Central memory CD8-positive, alpha-beta T cell (primary cell): ENCODE data around the gene TEX53.

Experiments used
- ATAC-seq: fragments of 150-1000 bp; cut with Tn5 transposase; replicated peaks from 2 replicates; pipeline ENCODE4 v1.10.0; 2022; ENCODE audit warnings: mild to moderate bottlenecking, moderate FRiP score, moderate number of reproducible peaks; ENCODE audit not compliant: poor library complexity, severe bottlenecking; ENCODE audit errors: extremely low read depth
- DNase-seq, 2 donors: peaks; one replicate each; pipeline ENCODE4 v3.0.0; 2021; ENCODE audit warnings: low spot score in 2 of 2
- H3K27ac Mint-ChIP-seq: one replicate; pipeline ENCODE4 v1.8.0; 2022; ENCODE audit warnings: low read depth, mild to moderate bottlenecking, moderate library complexity, mixed read lengths
- H3K27me3 Mint-ChIP-seq: one replicate; pipeline ENCODE4 v1.8.0; 2022; ENCODE audit warnings: mixed read lengths
- H3K36me3 Mint-ChIP-seq: one replicate; pipeline ENCODE4 v1.8.0; 2022; ENCODE audit warnings: mild to moderate bottlenecking, moderate library complexity, mixed read lengths; ENCODE audit not compliant: insufficient read depth
- H3K4me1 Mint-ChIP-seq: one replicate; pipeline ENCODE4 v1.8.0; 2022; ENCODE audit warnings: mixed read lengths
- H3K4me3 Mint-ChIP-seq: one replicate; pipeline ENCODE4 v1.8.0; 2022; ENCODE audit warnings: mild to moderate bottlenecking, moderate library complexity, mixed read lengths
- H3K9me3 Mint-ChIP-seq: one replicate; pipeline ENCODE4 v1.8.0; 2022; ENCODE audit warnings: mixed read lengths

TEX53 gene

DNA sequence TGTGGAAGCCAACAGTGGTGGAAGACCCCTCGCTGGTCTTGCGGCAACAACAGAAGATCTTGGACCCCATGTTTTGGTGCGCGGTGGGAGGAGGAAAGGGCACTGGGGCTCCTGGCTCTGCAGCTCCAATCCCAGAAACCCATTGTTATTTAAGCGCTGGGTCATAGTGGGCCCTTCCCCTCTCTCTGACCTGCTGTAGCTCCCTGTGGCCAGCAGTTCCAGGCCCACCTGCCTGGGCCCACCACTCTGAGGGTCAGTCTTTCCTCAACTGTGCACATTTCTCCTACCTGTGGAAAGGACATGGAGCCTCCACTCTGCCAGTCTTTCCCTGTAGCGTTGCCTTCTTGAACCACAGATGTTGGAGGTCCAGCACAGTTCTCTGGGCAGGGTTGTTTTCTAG lies at the start of gene TEX53:
Gene TEX53, minus strand, starts transcription at position 101 of the 400 bp plus-strand sequence. Its CDS starts 31 bp downstream, at position 70.
- H3K27me3 Mint-ChIP-seq, result peaks cover 18% of the 10 kb centered on the region
- H3K36me3 Mint-ChIP-seq, result no peaks in the 10 kb centered on the region
- peaks cover 9% of the 10 kb centered on the region for H3K4me1 Mint-ChIP-seq
- DNase-seq (no peak), ATAC-seq (no peak)
- no peak within 1 kb of the TSS for H3K4me3 Mint-ChIP-seq
- no peaks in the 10 kb centered on the region for H3K9me3 Mint-ChIP-seq
- H3K27ac Mint-ChIP-seq, result no peak within 1 kb of the TSS

DNA sequence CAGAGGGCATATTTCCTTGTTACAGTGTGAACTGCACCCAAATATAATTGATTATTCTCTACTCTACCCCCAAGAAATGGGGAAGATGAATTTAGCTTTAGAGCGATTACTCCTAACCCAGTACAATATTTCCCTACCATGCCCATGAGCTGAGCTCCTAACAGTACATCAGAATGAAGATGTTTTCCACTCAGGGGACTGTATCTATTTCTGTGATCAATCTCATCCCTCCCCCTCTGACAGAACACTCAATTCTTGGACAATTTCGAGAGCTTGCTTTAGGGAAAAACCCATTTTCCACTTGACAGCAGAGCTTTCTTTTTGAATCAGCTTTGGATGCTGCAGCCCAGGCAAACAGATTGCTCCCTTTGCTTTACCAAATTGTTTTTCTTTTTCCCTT lies 49.1 kb upstream of the TEX53 start:
- ATAC-seq (no peak), DNase-seq (no peak)
- no peaks in the 10 kb centered on the region for H3K36me3 Mint-ChIP-seq
- H3K27ac Mint-ChIP-seq, result no peak overlapping the region
- peaks cover 12% of the 10 kb centered on the region for H3K4me1 Mint-ChIP-seq
- no peaks in the 10 kb centered on the region for H3K9me3 Mint-ChIP-seq
- no peaks in the 10 kb centered on the region for H3K27me3 Mint-ChIP-seq
- no peak overlapping the region for H3K4me3 Mint-ChIP-seq

DNA sequence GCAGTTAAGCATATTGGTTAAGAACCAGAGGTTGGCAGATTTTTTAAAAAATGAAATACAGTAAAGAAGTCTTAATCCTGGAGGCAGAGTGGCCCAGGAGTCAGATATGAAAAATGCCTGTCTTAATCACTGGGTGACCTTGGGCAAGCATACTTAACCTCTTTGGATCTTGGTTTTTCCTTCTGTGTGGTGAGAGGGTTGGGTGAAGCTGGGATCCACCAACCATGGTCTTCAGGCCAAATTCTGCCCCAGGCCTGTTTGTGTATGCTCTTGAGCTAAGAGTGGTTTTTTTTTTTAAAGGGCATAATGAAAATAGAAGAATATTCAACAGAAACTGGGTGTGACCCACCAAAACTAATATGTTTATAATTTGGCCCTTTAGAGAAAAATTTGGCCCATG lies 44.4 kb upstream of the TEX53 start:
- Mint-ChIP-seq H3K4me3 (no peak overlapping the region), H3K36me3 (peaks cover 2% of the 10 kb centered on the region), H3K4me1 (peaks cover 15% of the 10 kb centered on the region), H3K27me3 (no peaks in the 10 kb centered on the region), H3K27ac (peak overlapping the region; percentile 27), H3K9me3 (no peaks in the 10 kb centered on the region)
- ATAC-seq (no peak), DNase-seq (no peak)

DNA sequence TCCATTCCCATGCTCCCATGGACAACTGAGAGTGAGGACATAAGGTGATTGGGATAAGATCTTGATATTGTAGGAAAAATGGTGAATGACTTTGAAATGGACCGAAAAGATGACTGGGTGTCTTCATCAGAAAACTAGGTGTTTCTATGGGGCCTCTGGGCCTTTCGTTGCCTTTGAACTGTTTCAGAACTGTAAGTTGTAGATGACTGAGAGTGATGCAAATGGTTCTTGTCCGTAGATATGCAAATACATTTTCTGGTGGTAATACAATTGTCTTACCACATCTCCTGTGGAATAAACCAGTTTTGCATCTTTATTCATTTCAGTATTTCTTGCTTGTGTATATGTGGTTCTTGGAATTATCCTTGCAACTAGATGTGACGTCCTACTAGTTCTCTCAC lies 40.3 kb upstream of the TEX53 start:
- Mint-ChIP-seq H3K4me3 (no peak overlapping the region), H3K9me3 (no peaks in the 10 kb centered on the region), H3K27ac (peak overlapping the region; percentile 86), H3K4me1 (peaks cover 33% of the 10 kb centered on the region), H3K27me3 (no peaks in the 10 kb centered on the region), H3K36me3 (peaks cover 2% of the 10 kb centered on the region)
- DNase-seq (no peak), ATAC-seq (no peak)

DNA sequence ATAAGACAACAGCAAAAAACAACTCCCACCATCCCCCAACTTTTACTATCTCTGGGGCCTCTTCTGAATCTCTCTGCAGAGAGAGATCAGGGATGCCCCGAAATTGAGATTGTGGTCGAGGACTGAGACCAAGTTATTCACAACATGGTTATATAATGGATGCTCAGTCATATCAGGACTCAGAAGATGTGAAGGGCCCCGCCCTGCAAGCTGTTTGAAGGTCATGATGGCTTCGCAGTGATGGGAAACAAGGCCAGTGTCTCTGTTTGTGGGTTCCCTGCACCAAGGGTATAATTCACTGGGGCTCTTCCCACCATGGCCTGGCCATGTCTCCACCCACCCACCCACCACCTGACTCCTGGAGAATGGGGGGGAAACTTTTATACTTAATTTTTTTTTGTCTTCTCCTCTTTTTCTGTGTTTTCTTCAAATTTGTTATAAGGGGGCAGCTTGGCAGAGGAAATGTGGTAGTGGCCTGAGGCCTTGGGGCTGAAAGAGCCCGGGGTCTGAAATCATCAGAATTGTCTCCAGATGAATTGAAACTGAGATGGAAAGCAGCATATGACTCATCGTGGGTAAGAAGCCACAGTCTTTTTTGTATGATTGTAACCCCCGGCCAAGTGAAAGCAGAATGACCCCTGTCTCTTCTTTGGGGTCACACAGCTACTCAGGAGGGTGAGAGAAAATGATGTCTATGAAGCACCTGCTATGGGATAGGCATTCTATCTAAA lies 39.4 kb upstream of the TEX53 start:
- H3K4me3 Mint-ChIP-seq, result peak overlapping the region; percentile 31
- peaks cover 5% of the 10 kb centered on the region for H3K36me3 Mint-ChIP-seq
- peak in 1 of 2 donors; percentile 26 for DNase-seq

DNA sequence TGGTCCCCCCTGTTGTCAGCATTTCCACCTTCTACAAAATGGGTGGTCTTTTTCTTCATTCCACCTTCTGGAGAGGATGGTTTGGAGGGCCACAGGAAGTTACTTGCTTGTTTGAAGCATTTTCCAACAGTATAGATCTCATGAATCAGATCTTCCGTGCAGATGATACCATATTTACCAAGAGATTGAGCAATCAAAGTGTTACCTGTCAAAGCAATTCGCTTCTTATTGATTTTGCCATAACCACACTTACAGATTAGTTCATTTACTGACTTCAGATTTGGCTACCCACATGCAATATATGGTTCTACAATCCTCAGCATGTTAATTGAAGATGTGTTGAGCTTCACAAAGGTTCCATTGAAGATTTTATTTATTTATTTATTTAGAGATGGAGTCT lies 38.3 kb upstream of the TEX53 start:
- Mint-ChIP-seq H3K27ac (no peak overlapping the region), H3K36me3 (peaks cover 5% of the 10 kb centered on the region), H3K4me1 (peaks cover 42% of the 10 kb centered on the region), H3K27me3 (no peaks in the 10 kb centered on the region), H3K4me3 (no peak overlapping the region), H3K9me3 (no peaks in the 10 kb centered on the region)
- ATAC-seq, result no peak
- DNase-seq, result no peak

More for the DNA sequence above, 39.4 kb upstream of the TEX53 start:
- peaks cover 33% of the 10 kb centered on the region for H3K4me1 Mint-ChIP-seq
- no peaks in the 10 kb centered on the region for H3K9me3 Mint-ChIP-seq
- peak; percentile 79 for ATAC-seq
- no peaks in the 10 kb centered on the region for H3K27me3 Mint-ChIP-seq
- peak overlapping the region; percentile 86 for H3K27ac Mint-ChIP-seq

DNA sequence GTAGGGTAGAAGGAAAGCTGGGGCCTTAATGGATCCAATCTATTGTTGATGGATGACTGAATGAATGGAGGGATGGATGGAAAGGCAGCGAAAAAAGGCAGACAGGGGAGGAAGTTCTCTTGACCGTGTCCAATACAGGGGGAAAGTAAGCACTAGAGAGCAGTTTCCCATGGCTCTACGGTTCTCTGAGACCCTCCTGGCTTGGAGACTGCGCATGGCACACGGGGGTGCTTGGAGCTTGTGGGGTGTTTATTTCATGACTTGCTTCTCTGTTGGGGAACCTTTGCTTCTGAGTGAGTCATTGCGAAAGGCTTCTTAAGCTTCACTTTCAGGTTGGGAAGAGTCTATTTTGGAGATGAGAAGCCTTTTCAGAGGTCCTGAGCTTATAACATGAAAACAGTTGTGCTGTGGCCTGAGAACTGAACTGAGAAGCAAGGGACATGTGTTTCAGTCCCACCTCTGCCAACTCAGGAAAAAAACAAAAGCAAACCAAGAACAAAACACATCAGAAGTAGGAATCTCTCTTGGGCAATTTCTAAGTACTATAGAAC lies 37.2 kb upstream of the TEX53 start:
- H3K27me3 Mint-ChIP-seq, result no peaks in the 10 kb centered on the region
- peaks cover 52% of the 10 kb centered on the region for H3K4me1 Mint-ChIP-seq
- no peak for DNase-seq
- H3K9me3 Mint-ChIP-seq, result no peaks in the 10 kb centered on the region
- H3K36me3 Mint-ChIP-seq, result peaks cover 5% of the 10 kb centered on the region
- H3K27ac Mint-ChIP-seq, result peak overlapping the region; percentile 53
- H3K4me3 Mint-ChIP-seq, result no peak overlapping the region
- no peak for ATAC-seq

DNA sequence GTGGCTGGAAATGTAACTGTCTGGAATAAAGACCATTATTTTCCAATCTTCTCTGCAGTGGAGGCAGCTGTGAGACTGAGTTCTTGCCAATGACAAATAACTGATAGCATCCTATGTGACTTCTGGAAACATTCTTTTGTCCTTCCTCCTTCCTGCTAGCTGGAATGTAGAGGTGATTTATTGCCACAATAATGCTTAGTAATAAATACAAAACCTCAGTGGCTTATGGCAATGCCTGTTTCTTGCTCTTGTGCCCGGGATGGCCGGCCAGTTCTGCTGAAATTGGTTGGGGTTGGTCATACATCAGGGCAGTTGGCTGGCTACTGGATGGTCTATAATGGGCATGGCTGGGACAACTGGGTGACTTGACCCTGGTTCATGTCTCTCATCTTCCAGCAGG lies 36.5 kb upstream of the TEX53 start:
- DNase-seq, result no peak
- Mint-ChIP-seq H3K4me3 (no peak overlapping the region), H3K9me3 (no peaks in the 10 kb centered on the region), H3K4me1 (peaks cover 55% of the 10 kb centered on the region), H3K27ac (peak overlapping the region; percentile 53), H3K36me3 (peaks cover 5% of the 10 kb centered on the region), H3K27me3 (no peaks in the 10 kb centered on the region)
- no peak for ATAC-seq

DNA sequence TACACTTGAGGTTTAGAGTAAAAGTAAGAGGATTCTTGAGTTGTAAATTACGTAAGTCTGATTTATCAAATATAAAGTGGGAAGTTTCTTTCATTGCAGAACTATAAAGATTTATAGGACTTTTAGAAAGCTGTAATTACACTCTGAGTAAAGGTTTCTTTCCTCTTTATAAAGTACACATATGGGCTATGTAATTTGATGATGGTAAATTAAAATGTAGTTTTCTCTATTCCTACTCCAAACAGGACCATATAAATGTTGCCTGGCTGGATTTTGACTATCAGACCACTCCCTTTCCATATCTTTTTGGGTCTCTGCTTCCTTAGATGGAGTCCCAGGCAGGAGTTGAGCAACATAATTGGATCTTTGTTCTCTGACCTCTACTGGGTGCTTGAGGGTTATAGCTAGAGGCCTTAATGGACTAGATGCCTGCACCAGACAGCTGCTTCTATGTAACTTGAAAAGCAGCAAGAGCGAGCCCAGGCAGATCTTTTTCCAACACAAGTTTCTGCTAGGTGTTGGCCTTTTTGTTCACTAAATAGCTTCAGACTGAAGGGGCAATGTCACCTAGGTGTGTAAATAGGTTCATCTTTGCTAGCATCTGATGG lies 35.7 kb upstream of the TEX53 start:
- no peak for ATAC-seq

DNA sequence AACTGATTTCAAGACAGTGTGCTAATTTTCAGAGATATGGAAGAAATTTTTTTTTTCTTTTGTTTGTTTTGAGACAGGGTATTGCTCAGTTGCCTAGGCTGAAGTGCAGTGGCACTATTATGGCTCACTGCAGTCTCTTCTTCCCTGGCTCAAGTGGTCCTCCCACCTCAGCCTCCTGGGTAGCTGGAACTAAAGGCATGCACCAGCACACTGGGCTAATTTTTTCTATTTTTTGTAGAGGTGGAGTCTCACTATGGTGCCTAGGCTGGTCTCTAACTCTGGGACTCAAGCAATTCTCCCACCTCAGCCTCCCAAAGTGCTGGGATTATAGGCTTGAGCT lies 34.3 kb upstream of the TEX53 start:
- H3K4me1 Mint-ChIP-seq, result peaks cover 39% of the 10 kb centered on the region

More for the DNA sequence above, 35.7 kb upstream of the TEX53 start:
- peaks cover 54% of the 10 kb centered on the region for H3K4me1 Mint-ChIP-seq
- H3K27me3 Mint-ChIP-seq, result no peaks in the 10 kb centered on the region
- no peak overlapping the region for H3K27ac Mint-ChIP-seq
- no peak overlapping the region for H3K4me3 Mint-ChIP-seq
- peaks cover 5% of the 10 kb centered on the region for H3K36me3 Mint-ChIP-seq
- H3K9me3 Mint-ChIP-seq, result no peaks in the 10 kb centered on the region
- DNase-seq, result no peak

DNA sequence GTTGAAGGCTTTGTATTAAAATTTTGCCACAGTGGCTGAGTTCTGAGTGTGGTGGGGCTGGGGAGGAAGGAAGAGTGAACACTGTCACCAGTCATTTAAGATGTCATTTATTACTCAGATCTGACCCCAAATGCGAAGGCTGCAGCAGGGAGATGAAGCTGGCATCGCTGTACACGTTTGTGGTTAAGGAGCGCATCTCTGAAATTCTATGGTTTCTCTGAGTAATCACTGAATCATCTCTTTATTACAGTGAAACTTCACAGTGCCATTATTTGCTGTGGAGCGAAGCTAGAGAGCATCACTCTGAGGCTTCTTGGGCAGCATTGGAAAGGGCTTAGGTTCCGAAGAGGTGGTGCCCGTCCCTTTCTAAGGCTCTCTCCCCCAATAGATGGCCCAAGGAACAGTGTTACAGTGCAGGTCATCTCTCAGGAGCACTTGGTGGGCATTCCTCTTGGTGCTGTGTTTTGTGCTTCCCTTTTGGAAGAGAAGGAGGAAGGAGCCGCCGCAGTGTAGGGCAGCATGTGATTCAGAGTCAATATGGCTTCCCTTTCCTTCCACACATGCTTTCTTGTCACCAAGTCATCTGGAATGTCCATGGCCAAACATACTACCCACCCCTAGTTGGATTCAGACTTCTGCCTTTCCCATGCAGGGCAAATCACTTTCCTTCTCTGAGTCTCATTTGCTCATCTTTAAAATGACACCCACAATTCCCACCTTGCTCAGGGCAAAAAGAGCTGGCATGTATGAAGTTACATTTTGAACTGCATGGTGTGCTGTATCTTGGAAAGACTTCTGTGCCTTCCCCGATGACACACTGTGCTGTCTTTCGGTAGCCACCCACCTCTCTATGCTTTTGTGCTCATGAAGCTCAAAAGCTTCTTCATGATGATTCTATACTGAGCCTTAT lies 33.7 kb upstream of the TEX53 start:
- Mint-ChIP-seq H3K4me1 (peaks cover 33% of the 10 kb centered on the region), H3K9me3 (no peaks in the 10 kb centered on the region), H3K27ac (peak overlapping the region; percentile 85), H3K27me3 (no peaks in the 10 kb centered on the region), H3K4me3 (peak overlapping the region; percentile 58), H3K36me3 (peaks cover 3% of the 10 kb centered on the region)
- DNase-seq, result peak in 1 of 2 donors; percentile 56
- peak; percentile 97 for ATAC-seq

More for the DNA sequence above, 34.3 kb upstream of the TEX53 start:
- Mint-ChIP-seq H3K4me3 (peak overlapping the region; percentile 58), H3K27ac (peak overlapping the region; percentile 85), H3K9me3 (no peaks in the 10 kb centered on the region), H3K27me3 (no peaks in the 10 kb centered on the region), H3K36me3 (peaks cover 3% of the 10 kb centered on the region)
- DNase-seq, result no peak
- ATAC-seq, result no peak

DNA sequence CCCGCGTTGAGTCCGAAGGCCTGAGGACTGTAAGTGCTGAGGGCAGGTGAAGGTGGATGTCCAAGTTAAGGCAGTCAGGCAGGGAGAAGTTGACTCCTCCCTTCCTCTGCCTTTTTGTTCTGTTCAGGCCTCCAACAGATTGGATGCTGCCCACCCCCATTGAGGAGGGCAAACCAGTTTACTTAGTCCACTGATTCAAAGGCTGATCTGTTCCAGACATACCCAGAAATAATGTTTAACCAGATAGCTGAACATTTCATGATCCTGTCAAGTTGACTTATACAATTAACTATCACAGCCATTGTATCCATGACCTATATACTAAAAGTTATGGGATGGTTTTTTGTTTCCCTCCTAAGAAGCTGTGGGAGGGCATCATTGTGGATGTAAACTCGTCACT lies 32.7 kb upstream of the TEX53 start:
- DNase-seq, result no peak
- peak overlapping the region; percentile 85 for H3K27ac Mint-ChIP-seq
- H3K27me3 Mint-ChIP-seq, result no peaks in the 10 kb centered on the region
- H3K4me3 Mint-ChIP-seq, result no peak overlapping the region
- peaks cover 36% of the 10 kb centered on the region for H3K4me1 Mint-ChIP-seq
- no peaks in the 10 kb centered on the region for H3K9me3 Mint-ChIP-seq
- H3K36me3 Mint-ChIP-seq, result peaks cover 3% of the 10 kb centered on the region
- ATAC-seq, result no peak
